Renal pelvis (tissue), 12 donors: ENCODE results near the gene KHDC4. TPM values are rescaled to one million over a fixed set of nuclear protein-coding genes. Genes with fewer than 3 reads are reported as not detected.

ENCODE experiments used
- DNase-seq: peaks from one replicate; pipeline ENCODE4 v3.0.0-alpha.2; 2013
- long read RNA-seq, 16 experiments: transcript quantifications; one replicate each; lab custom pipeline, GENCODE V29; 2026
- polyA plus RNA-seq, 3 donors: library from polyadenylated mRNA; unstranded; fragments of 120-200 nt; gene quantifications; one replicate each; pipeline ENCODE4 v1.2.1, GENCODE V29; 2013; ENCODE audit not compliant: insufficient read length in 3 of 3

Gene KHDC4
- polyA plus RNA-seq = 10 to 100 TPM; 43.9 to 77.9 (median 74.4) TPM
- long read RNA-seq, donor 1, partial matches to known transcripts = 0 of 2 reads
- long read RNA-seq, donor 1, other reads (novel, unspliced or antisense) = 0 of 2 reads
- long read RNA-seq, donor 2, partial matches to known transcripts = 0 of 5 reads
- long read RNA-seq, donor 2, other reads (novel, unspliced or antisense) = 0 of 5 reads
- long read RNA-seq, donor 3, partial matches to known transcripts = 0 of 2 reads
- long read RNA-seq, donor 3, other reads (novel, unspliced or antisense) = 0 of 2 reads
- long read RNA-seq, donor 4, transcript KHDC4-203 (14 exons, 2,947 nt) = major isoform, 5 of 7 reads
- long read RNA-seq, donor 4, partial matches to known transcripts = 0 of 7 reads
- long read RNA-seq, donor 4, other reads (novel, unspliced or antisense) = 0 of 7 reads
- long read RNA-seq, donor 5, partial matches to known transcripts = 0 of 1 reads
- long read RNA-seq, donor 5, other reads (novel, unspliced or antisense) = 0 of 1 reads
- long read RNA-seq, donor 6, full-length matches to known transcripts = 6 of 6 reads
- long read RNA-seq, donor 6, partial matches to known transcripts = 0 of 6 reads
- long read RNA-seq, donor 6, other reads (novel, unspliced or antisense) = 0 of 6 reads
- long read RNA-seq, donor 7, partial matches to known transcripts = 0 of 2 reads
- long read RNA-seq, donor 7, other reads (novel, unspliced or antisense) = 0 of 2 reads
- long read RNA-seq, donor 8, partial matches to known transcripts = 0 of 1 reads
- long read RNA-seq, donor 8, other reads (novel, unspliced or antisense) = 0 of 1 reads
- long read RNA-seq, donor 9, full-length matches to known transcripts = 5 of 53 reads
- long read RNA-seq, donor 9, partial matches to known transcripts = 48 of 53 reads
- long read RNA-seq, donor 9, other reads (novel, unspliced or antisense) = 0 of 53 reads
- long read RNA-seq, donor 10, full-length matches to known transcripts = 3 of 8 reads
- long read RNA-seq, donor 10, partial matches to known transcripts = 5 of 8 reads
- long read RNA-seq, donor 10, other reads (novel, unspliced or antisense) = 0 of 8 reads
- long read RNA-seq, donor 11, partial matches to known transcripts = 0 of 3 reads
- long read RNA-seq, donor 11, other reads (novel, unspliced or antisense) = 0 of 3 reads
- long read RNA-seq, donor 12, partial matches to known transcripts = 7 of 14 reads
- long read RNA-seq, donor 12, other reads (novel, unspliced or antisense) = 0 of 14 reads
- long read RNA-seq, donor 13, partial matches to known transcripts = 0 of 1 reads
- long read RNA-seq, donor 13, other reads (novel, unspliced or antisense) = 0 of 1 reads
- long read RNA-seq, donor 14 = 0 reads
- long read RNA-seq, donor 15, transcript KHDC4-206 (6 exons, 911 nt) = major isoform, 5 of 17 reads
- long read RNA-seq, donor 15, partial matches to known transcripts = 8 of 17 reads
- long read RNA-seq, donor 15, other reads (novel, unspliced or antisense) = 0 of 17 reads
- long read RNA-seq, donor 16, partial matches to known transcripts = 0 of 3 reads
- long read RNA-seq, donor 16, other reads (novel, unspliced or antisense) = 0 of 3 reads

GRCh38 chr1:155934097-155934935 lies at the start of gene KHDC4:
Gene KHDC4 (minus strand): TSS chr1:155934413. CDS start chr1:155934373, 40 bp downstream.
- peak; percentile 100 for DNase-seq

GRCh38 chr1:155983191-155984024 lies 49.2 kb upstream of the KHDC4 start:
- no peak for DNase-seq

GRCh38 chr1:155982106-155982505 lies 47.9 kb upstream of the KHDC4 start:
- no peak for DNase-seq

DNA sequence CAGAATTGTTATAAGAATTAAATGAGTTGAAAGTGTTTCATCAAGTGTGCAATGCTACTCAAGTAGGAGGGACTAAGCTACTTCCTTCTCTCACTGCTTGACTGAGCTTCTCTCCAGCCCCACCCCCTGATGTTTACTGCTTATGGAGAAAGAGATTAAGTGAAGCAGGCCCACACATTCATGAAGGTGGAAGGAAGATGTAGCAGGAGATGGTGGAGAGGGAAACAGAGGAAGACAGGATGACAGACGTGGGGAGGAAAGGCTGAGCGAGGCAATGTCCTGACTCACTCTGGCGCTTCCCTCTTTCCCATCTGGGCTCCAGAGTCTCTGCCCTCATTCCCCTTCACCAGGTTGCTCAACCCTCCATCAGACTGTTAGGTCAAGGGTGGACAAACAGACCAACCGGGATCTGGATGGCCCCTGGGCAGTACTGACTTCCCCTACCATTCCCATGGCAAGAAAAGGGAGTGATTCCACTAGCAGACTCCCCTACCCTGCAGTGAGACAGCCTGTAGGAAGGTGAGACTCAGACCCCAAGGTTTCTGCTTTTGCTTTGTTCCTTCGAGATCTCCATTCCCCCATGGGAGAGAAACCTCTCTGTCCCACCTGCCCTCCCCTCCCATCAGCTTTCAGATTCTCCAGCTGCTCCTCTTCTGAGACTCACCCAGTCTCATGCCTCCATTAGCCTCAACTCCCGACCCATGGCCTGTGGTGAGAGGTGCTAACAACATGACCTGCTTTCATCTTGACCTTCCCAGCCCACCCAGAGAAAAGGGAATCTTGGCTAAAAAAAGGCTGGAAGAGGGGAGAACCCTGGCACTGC lies 47.3 kb upstream of the KHDC4 start:
- no peak for DNase-seq

DNA sequence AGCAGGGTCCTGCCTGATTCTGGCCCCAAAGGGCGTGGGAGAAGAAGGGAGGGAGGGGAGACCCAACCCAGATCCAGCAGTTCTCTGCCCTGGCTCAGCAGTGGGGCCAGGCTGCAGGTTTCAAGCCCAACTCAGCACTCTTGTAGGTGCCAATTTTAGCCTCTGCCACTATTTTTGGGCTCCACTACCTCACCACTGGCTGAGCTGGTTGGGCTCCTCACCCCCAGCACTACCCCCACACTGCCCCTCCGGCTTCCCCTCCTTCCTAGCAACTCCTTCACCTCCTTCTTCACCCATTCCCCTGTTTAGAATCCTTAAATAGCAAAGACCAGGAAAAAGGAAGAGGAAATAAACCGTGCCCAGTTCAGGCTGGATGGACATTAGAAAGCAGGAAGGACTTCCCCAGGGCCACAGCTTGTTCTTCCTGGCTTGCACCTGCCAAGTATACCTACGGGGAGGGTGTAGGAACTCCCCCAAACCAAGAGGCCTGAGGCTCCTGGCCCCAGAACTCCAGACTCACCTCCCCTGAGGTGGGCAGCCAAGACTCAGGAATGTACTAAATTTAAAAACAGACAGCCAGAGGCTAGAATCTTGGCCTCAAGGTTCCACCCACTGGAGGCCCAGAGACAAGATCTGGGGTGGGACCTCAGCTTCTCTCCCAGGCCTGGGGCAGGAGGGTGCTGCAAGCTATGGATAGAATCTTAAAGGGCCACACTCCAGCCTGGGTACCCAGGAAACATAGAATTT lies 45.6 kb upstream of the KHDC4 start:
- DNase-seq = no peak

DNA sequence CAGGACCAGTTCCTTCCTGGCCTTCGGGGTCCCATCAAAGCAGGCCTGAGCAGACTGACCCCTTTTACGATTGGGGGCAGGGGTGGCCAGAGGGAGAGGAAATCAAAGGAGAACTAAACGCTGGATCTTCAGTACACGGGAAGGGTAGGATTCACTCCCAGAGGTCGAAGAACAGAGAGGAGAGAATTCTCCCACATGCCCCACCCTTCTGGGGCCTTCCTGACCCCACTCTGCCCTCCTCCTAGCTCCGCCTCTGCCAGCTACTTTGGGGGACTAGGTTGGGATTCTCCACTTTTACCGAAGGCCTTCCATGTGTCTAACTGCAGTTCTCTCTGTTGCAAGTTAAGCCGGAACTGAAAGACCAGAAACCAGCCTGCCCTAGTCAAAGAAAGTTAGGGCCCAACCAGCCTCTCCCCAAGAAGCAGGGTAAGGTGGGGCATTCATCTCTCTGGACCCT lies 44.8 kb upstream of the KHDC4 start:
- no peak for DNase-seq

GRCh38 chr1:155978325-155978972 lies 44.2 kb upstream of the KHDC4 start, which contains the start of gene ARHGEF2:
Gene ARHGEF2 (minus strand): TSS chr1:155978547. CDS start chr1:155978427, 120 bp downstream.
- no peak for DNase-seq

- no peak for DNase-seq
Observed at GRCh38 chr1:155977690-155978324, 43.6 kb upstream of the KHDC4 start.

DNA sequence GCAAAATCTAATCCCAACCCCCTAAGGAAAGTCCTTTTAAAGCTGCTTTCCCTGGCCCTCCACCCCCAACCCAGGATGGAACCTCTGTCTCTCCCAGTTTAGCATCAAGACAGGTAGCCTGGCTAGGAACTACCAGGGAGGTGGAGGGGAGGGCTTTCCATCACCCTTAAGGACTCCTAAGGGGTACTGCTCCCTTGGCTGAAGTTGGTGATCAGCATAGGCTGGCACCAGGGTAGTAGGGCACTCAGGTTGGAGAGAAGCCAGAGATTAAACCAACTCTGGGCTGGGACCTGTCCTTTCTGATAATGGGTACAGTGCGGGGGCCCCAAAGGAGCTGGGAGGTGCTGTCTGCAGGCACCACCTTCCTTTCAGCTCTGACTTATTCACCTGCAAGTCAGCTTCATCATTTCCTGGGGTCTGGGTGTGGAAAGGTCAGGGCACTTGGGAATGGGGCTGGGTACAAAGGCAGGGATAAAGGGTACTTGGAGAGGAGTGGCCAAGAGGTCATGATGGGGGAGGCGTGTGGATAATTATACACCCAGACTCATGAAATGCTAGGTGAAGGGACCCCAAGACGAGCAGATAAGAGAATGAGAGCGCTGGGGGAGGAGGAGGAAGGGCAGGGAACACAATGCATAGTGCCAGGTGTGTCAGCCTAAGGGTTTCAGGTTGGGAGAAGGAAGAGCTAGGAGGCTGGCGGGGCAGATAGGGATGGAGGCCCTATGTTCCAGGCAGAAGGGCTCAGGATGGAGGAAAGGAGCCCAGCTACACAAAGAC lies 42.9 kb upstream of the KHDC4 start:
- no peak for DNase-seq

DNA sequence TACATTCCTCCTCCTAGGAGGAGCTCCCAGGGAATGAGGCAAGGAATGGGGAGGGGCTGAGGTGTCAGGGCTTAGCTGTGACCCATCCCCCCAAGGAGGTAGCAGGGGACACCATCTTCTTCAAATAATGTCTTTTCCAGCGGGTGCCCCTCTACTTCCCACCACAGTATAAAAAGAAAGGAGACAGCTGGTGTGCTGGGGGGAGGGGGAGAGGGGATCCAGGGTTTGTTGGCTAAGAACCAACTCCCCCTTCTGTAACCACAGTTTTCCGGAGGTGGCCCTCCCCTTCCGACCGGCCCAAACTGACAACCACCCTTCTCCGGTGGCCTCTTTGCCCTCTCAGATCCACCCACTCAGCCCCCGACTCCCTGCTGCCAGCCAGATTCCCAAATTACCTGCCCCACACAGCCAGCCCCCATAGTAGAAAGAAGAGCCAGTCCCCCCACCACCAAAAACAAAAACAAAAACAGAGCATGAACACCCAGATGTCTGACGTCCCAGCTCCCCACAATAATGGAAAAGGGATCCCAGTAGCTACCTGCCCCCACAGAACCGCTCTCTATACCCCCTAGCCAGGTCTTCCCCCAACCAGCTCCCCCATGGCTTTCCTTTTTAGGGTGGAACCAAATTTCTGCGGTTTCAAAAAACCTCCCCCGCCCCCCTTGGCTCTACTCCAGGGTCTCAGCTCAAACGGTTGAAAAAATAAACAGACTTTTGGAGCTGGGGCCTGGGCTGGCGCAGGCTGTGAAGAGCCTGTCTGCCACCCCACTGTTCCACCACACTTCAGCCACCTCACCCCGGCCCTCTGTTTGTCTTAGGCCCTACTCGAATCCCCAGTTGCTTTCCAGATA lies 42.1 kb upstream of the KHDC4 start:
- DNase-seq = no peak

- no peak for DNase-seq
Observed at GRCh38 chr1:155975375-155976061, 41.3 kb upstream of the KHDC4 start.

DNA sequence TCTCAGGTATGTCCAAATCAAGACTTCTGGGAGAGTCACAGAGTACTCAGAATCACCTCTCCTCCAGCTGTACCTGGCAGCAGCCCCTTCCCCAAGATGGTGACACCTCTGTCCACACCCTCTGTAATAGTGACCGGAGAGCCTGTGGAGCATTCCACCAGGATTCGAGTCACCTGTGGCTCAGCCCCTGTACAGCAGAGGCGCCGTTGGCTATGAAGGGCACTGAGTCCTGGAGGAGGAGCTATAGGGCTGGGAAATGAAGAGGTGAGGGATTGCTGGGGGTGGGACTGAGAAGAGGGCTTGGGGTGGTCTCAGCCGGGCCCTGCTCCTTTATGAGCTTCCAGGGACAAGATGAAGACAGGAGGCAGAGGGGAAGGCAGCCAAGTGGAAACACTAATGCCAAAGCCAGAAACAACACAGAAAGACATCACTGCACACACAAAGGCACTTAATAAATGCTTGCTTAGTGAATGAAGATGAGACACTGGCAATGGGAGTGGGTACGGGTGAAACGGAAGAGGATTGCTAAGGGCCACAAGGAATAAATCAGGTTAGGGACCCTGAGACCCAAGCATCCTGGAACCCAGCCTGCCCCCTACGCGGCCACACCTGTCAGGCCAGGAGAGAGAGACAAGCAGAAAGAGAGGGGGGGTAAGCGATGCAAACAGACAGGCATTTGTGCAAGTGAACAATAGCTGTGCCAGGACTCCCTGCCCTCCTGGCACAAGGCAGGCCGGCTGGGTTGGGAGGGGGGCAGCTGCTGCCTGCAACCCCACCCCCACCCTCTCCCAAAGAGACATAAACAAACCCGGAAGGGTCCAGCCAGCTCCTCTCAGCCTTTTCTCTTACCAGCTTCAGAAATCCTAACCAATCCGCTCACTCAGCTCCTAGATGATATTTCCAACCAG lies 40.2 kb upstream of the KHDC4 start:
- no peak for DNase-seq

DNA sequence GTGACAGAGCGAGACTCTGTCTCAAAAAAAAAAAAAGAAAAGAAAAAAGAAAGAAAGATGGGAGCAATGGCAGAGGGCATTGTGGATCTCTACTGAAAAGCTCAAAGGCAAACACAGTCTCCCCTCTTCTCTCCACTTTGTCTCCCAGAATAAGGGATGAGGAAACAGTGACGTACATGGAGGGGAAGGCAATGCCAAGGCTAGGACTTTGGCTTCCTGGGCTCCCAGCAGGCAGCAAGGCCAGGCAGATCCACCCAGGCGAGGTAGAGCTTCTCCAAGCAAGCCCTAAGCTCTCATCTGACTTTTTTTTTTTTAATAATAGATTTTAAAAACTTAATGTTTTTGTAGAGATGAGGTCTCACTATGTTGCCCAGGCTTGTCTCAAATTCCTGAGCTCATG lies 39.5 kb upstream of the KHDC4 start:
- DNase-seq = no peak
